Measurements from ENCODE around the gene ERVH48-1.

The ERVH48-1 gene

DNA sequence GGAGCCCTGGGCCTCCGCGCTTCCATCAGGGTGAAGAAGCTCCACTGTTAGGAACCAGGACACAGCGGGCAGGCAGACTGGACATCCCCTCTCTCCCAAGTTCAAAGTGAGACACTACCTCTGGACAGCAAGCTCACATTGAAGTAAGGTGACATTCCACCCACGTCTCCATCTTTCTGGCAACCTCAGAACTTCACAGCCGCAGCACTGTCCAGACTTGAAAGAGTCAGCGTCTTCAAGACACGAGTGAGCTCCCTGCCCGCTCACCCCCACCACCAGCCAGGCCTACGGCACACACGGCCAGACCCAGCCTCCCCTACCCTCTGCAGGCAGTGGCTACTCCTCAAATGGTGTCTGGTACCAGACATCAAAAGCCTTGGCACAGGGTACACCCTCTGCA, 57.2 kb downstream of the ERVH48-1 start:
- TF ChIP-seq TAF1 (IDR thresholded peaks at IDR 0.05; ENCODE audit: borderline replicate concordance, insufficient read depth, low read length) (no peak), FOXP2 (optimal IDR thresholded peaks at IDR 0.05; ENCODE audit: borderline replicate concordance, extremely low read depth, extremely low read length, insufficient read depth) (no peak), POLR2AphosphoS5 (IDR thresholded peaks at IDR 0.05; ENCODE audit: low read depth, low read length) (no peak), SIN3A (IDR thresholded peaks at IDR 0.05; ENCODE audit: borderline replicate concordance, insufficient read depth, low read length) (no peak), REST (IDR thresholded peaks at IDR 0.05; ENCODE audit: insufficient read depth in 1 of 2, low read depth in 2 of 2, low read length in 2 of 2) (no peak)
